Smooth muscle cell (in vitro differentiated cells): ENCODE data around the gene SLC6A12. TPM values are rescaled to one million over a fixed set of nuclear protein-coding genes. Genes with fewer than 3 reads are reported as not detected.

ENCODE experiments used
- DNase-seq: peaks from one replicate; lab custom pipeline; 2025; ENCODE audit not compliant: unreplicated experiment; lab: John Stamatoyannopoulos, UW
- H2AFZ ChIP-seq: fragments of 200-600 bp; sonication (generic); 2 replicates; pipeline ENCODE4 v1.6.0; 2016; ENCODE audit warnings: antibody characterized with exemption, low read depth, mild to moderate bottlenecking
- H3F3A ChIP-seq: fragments of 200-600 bp; sonication (generic); 2 replicates; pipeline ENCODE4 v1.6.0; 2017; ENCODE audit warnings: antibody characterized with exemption, low read depth
- H3K27ac ChIP-seq: fragments of 200-600 bp; sonication (generic); 2 replicates; pipeline ENCODE4 v1.5.1; 2016; ENCODE audit warnings: low read depth, mild to moderate bottlenecking
- H3K27me3 ChIP-seq: fragments of 200-600 bp; sonication (generic); 2 replicates; pipeline ENCODE4 v1.6.1; 2016; ENCODE audit warnings: low read depth, mild to moderate bottlenecking
- H3K36me3 ChIP-seq: fragments of 200-600 bp; sonication (generic); 2 replicates; pipeline ENCODE4 v1.5.1; 2016; ENCODE audit warnings: low read depth
- H3K4me1 ChIP-seq: fragments of 200-600 bp; sonication (generic); 2 replicates; pipeline ENCODE4 v1.5.1; 2016; ENCODE audit warnings: low read depth
- H3K4me2 ChIP-seq: fragments of 200-600 bp; sonication (generic); 2 replicates; pipeline ENCODE4 v1.6.0; 2016; ENCODE audit warnings: mild to moderate bottlenecking
- H3K4me3 ChIP-seq: fragments of 200-600 bp; sonication (generic); 2 replicates; pipeline ENCODE4 v1.5.1; 2016; ENCODE audit warnings: mild to moderate bottlenecking
- H3K79me2 ChIP-seq: fragments of 200-600 bp; sonication (generic); 2 replicates; pipeline ENCODE4 v1.6.0; 2016; ENCODE audit warnings: low read depth, mild to moderate bottlenecking
- H3K9ac ChIP-seq: fragments of 200-600 bp; sonication (generic); 2 replicates; pipeline ENCODE4 v1.6.0; 2016; ENCODE audit warnings: low read depth
- H3K9me3 ChIP-seq: fragments of 200-600 bp; sonication (generic); replicated peaks from 2 replicates; pipeline ENCODE4 v1.5.1; 2016; ENCODE audit warnings: low read depth
- H4K20me1 ChIP-seq: fragments of 200-600 bp; sonication (generic); 2 replicates; pipeline ENCODE4 v1.6.0; 2016; ENCODE audit warnings: low read depth
- WGBS: methylation state at CpG from one replicate; pipeline ENCODE4 v1.1.7; 2016; ENCODE audit warnings: low lambda C conversion rate; 5-methylcytosine and 5-hydroxymethylcytosine counted together
- polyA plus RNA-seq: library from polyadenylated mRNA; unstranded; fragments of >200 nt; fragmentation: Nextera tagmentation; extraction: Ambion mirVana; gene quantifications from 2 replicates; pipeline ENCODE4 v1.2.1, GENCODE V29; 2016
- total RNA-seq: library from RNA; depleted of rRNA; stranded (reverse); fragments of >200 nt; gene quantifications from 2 replicates; pipeline ENCODE4 v1.2.3, GENCODE V29; 2014
- TF ChIP-seq, protein P1 (sequence below): fragments of 200-600 bp; sonication (generic); IDR thresholded peaks from 2 replicates; pipeline ENCODE4 v1.5.1; 2017; ENCODE audit warnings: borderline replicate concordance, mild to moderate bottlenecking, antibody characterized with exemption; ENCODE audit not compliant: insufficient read depth, poor library complexity, severe bottlenecking

The SLC6A12 gene
- total and polyA plus RNA-seq, 2 experiments from 2014 or later, result 0.22 TPM; not detected in 1

DNA sequence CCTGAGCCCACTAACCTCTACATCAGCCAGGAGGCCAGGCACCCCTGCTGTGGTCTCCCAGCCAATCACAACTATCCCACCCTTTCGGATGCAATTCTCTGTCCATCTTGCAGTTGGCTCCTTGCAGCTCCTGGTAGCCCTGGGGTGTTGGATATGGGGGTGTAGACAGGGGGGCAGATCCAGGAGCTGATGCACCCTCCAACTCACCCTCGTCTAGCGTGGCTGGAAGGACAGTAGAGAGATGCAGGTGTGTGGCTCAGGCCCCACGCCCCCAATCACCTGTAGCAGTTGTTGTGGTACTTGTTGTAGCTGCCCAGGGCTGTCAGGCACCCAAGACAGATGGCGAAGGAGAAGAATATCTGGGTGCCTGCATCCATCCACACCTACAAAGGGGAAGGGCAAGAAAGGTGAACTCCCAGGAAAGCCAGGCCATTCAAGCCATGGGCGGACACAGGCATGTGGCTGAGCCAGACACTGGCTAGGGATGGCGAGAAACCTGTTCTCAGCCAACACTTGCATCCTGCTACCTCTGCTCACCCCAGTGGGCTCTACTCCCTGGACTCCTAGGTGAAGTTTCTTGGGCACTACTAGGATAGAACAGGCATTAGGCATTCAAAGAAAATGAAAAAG is 13.4 kb upstream of the SLC6A12 start:
- H3K27ac ChIP-seq, result no peak overlapping the region
- H3K79me2 ChIP-seq, result no peaks in the 10 kb centered on the region
- TF ChIP-seq, protein P1, sequence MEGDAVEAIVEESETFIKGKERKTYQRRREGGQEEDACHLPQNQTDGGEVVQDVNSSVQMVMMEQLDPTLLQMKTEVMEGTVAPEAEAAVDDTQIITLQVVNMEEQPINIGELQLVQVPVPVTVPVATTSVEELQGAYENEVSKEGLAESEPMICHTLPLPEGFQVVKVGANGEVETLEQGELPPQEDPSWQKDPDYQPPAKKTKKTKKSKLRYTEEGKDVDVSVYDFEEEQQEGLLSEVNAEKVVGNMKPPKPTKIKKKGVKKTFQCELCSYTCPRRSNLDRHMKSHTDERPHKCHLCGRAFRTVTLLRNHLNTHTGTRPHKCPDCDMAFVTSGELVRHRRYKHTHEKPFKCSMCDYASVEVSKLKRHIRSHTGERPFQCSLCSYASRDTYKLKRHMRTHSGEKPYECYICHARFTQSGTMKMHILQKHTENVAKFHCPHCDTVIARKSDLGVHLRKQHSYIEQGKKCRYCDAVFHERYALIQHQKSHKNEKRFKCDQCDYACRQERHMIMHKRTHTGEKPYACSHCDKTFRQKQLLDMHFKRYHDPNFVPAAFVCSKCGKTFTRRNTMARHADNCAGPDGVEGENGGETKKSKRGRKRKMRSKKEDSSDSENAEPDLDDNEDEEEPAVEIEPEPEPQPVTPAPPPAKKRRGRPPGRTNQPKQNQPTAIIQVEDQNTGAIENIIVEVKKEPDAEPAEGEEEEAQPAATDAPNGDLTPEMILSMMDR, result no peak
- H3K4me3 ChIP-seq, result no peak overlapping the region
- H3K4me1 ChIP-seq, result peaks cover 8% of the 10 kb centered on the region
- no peak overlapping the region for H3K9ac ChIP-seq
- no peaks in the 10 kb centered on the region for H3K9me3 ChIP-seq
- no peak overlapping the region for H2AFZ ChIP-seq
- no peaks in the 10 kb centered on the region for H4K20me1 ChIP-seq
- no peaks in the 10 kb centered on the region for H3K36me3 ChIP-seq
- DNase-seq, result no peak
- H3K4me2 ChIP-seq, result no peak overlapping the region
- no peaks in the 10 kb centered on the region for H3F3A ChIP-seq
- no peaks in the 10 kb centered on the region for H3K27me3 ChIP-seq
- WGBS, result 88% methylated on average over 7 of the region's 7 CpGs

DNA sequence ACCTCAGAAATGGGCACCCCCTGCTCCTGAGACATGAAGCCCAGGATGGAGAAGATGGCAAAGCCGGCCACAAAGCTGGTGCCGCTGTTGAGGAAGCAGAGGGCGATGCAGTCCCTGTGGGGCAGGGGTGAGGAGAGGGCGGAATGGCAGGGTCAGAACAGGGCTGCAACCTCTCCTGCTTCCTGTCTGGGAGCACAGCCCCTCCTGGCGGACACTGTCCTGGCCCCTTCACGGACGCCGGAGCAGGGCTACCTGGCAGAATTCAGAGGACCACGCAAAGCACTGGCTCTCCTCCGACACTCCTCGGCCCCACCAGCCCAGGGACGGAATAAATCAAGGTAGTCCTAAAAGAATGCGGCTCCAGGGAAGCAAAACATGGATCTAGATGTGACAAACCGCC is 12.4 kb upstream of the SLC6A12 start:
- no peak for DNase-seq
- Histone ChIP-seq H3K9me3 (no peaks in the 10 kb centered on the region), H3K9ac (no peak overlapping the region), H3K4me1 (peaks cover 8% of the 10 kb centered on the region), H3F3A (no peaks in the 10 kb centered on the region), H3K27me3 (no peaks in the 10 kb centered on the region), H3K4me3 (no peak overlapping the region), H3K27ac (no peak overlapping the region), H2AFZ (no peak overlapping the region), H3K36me3 (no peaks in the 10 kb centered on the region), H3K79me2 (no peaks in the 10 kb centered on the region), H4K20me1 (no peaks in the 10 kb centered on the region), H3K4me2 (no peak overlapping the region)
- WGBS, result 79% methylated on average over 14 of the region's 14 CpGs
- TF ChIP-seq, protein P1, result no peak

DNA sequence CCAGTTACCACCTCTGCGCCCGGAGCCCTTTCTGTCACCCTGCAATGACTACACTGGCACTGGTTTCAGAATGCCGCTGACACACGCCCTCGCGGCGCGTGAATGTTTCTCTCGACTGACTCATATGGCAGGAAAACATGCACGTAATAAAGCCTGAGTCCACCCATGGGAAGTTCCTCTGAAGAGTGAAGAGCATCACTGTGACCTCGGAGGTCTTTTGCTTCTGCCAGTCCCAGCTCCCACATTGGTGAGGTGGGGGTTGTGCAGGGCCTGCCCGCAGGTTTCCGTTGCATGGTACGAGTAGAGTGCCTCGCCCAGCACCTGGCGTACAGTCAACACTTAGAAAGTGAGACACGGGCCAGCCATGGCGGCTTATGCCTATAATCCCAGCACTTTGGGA is 11.1 kb upstream of the SLC6A12 start:
- H3K27me3 ChIP-seq, result no peaks in the 10 kb centered on the region
- no peaks in the 10 kb centered on the region for H3K4me1 ChIP-seq
- no peak overlapping the region for H3K4me3 ChIP-seq
- 96% methylated on average over 18 of the region's 18 CpGs for WGBS
- no peak for DNase-seq
- no peak overlapping the region for H3K9ac ChIP-seq
- H3K27ac ChIP-seq, result no peak overlapping the region
- no peaks in the 10 kb centered on the region for H3F3A ChIP-seq
- TF ChIP-seq, protein P1, result no peak
- no peaks in the 10 kb centered on the region for H3K36me3 ChIP-seq
- no peak overlapping the region for H2AFZ ChIP-seq
- H4K20me1 ChIP-seq, result no peaks in the 10 kb centered on the region
- no peaks in the 10 kb centered on the region for H3K79me2 ChIP-seq
- no peak overlapping the region for H3K4me2 ChIP-seq
- H3K9me3 ChIP-seq, result no peaks in the 10 kb centered on the region

DNA sequence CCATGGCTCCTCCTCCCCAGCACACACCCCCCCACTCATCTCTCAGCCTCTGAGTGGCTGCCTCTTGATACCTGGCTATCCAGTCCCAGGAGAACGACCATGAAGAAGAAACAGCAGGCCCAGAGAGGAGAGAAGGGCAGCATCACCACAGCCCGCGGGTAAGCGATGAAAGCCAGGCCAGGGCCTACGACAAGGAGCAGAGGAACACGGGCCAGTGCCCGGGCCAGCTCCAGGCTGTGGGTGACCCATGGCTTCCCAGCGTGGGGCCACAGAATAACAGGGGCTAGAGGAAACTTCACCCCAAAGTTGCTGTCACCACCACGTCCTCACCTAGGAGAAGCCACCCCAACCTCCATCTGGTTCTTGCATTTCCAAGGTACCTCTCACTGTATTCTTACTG is 10.4 kb upstream of the SLC6A12 start:
- TF ChIP-seq, protein P1, result no peak
- Histone ChIP-seq H3K9me3 (no peaks in the 10 kb centered on the region), H2AFZ (no peak overlapping the region), H3K27ac (no peak overlapping the region), H3K4me2 (no peak overlapping the region), H3K36me3 (no peaks in the 10 kb centered on the region), H3K79me2 (no peaks in the 10 kb centered on the region), H3K9ac (no peak overlapping the region), H3K4me3 (no peak overlapping the region), H4K20me1 (no peaks in the 10 kb centered on the region), H3K27me3 (no peaks in the 10 kb centered on the region), H3F3A (no peaks in the 10 kb centered on the region), H3K4me1 (no peaks in the 10 kb centered on the region)
- 94% methylated on average over 9 of the region's 9 CpGs for WGBS
- DNase-seq, result no peak
